ENCODE results near the gene C1orf105.

C1orf105 gene

DNA sequence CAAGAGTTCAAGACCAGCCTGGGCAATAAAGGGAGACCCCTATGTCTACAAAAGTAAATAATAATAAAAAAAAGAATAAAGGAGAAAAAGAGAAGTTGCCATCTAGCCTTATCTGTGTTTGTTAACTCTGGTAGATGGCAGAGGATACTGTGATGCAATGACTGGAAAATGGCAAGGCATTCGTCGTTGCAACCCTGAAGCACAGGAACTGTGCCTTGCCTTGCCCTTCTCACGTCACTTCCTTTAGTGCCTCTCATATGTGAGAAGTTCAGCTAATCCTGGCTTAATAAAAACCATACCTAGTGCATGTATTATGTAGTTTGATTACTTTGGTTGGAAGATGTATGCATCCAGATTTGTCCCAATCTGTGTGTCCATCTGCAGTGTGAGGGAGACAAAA is 49.2 kb downstream of the C1orf105 start:
- H4K20me1 ChIP-seq (ENCODE audit: insufficient read depth, low read length) = no peaks in the 10 kb centered on the region
- H3F3A ChIP-seq (ENCODE audit: insufficient read depth, low read length) = no peaks in the 10 kb centered on the region
- H3K79me2 ChIP-seq (ENCODE audit: low read length) = no peaks in the 10 kb centered on the region
- H3K27me3 ChIP-seq (replicated peaks; ENCODE audit: insufficient read depth, low read length) = no peaks in the 10 kb centered on the region
- TF ChIP-seq EZH2 (optimal IDR thresholded peaks at IDR 0.05; ENCODE audit: low read depth, low read length) (no peak), EZH2phosphoT487 (IDR thresholded peaks at IDR 0.05; ENCODE audit: low read length) (no peak)
- TF ChIP-seq, protein P1, sequence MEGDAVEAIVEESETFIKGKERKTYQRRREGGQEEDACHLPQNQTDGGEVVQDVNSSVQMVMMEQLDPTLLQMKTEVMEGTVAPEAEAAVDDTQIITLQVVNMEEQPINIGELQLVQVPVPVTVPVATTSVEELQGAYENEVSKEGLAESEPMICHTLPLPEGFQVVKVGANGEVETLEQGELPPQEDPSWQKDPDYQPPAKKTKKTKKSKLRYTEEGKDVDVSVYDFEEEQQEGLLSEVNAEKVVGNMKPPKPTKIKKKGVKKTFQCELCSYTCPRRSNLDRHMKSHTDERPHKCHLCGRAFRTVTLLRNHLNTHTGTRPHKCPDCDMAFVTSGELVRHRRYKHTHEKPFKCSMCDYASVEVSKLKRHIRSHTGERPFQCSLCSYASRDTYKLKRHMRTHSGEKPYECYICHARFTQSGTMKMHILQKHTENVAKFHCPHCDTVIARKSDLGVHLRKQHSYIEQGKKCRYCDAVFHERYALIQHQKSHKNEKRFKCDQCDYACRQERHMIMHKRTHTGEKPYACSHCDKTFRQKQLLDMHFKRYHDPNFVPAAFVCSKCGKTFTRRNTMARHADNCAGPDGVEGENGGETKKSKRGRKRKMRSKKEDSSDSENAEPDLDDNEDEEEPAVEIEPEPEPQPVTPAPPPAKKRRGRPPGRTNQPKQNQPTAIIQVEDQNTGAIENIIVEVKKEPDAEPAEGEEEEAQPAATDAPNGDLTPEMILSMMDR (IDR thresholded peaks at IDR 0.05; ENCODE audit: low read length) = no peak
- H3K27ac ChIP-seq (ENCODE audit: low read length) = no peak overlapping the region
- no peak overlapping the region for H3K4me3 ChIP-seq (ENCODE audit: low read length)
- no peak overlapping the region for H3K4me2 ChIP-seq (ENCODE audit: low read depth, low read length)
- no peak for DNase-seq
- no peaks in the 10 kb centered on the region for H3K9me2 ChIP-seq (replicated peaks; ENCODE audit: insufficient read depth, low read length)
- H2AFZ ChIP-seq (ENCODE audit: low read length) = no peak overlapping the region
- no peaks in the 10 kb centered on the region for H3K9me3 ChIP-seq (replicated peaks; ENCODE audit: insufficient read depth, low read length)
- no peak overlapping the region for H3K9ac ChIP-seq (ENCODE audit: low read length)
- no peaks in the 10 kb centered on the region for H3K4me1 ChIP-seq (ENCODE audit: low read length)
- H3K36me3 ChIP-seq (replicated peaks; ENCODE audit: insufficient read depth, low read length) = no peaks in the 10 kb centered on the region

DNA sequence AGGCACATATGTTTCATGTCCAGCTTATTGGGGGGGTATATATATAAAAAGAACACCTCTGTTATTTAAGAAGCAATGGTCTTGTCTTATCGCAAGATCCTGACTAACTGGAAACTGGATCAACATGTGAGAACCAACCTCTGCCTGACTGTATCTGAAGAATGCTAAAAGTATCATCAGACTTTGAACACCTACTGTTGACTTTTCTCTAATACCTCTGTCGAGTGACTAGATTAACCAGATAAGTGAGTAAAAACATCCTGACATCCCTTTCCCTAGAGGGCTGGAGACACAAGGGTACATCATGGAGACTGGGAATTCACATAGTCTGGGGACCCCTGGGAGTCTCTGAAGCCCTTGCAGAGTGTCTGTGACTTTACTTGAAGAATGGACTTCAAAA is 49.7 kb downstream of the C1orf105 start:
- TF ChIP-seq EZH2 (optimal IDR thresholded peaks at IDR 0.05; ENCODE audit: low read depth, low read length) (no peak), EZH2phosphoT487 (IDR thresholded peaks at IDR 0.05; ENCODE audit: low read length) (no peak)
- TF ChIP-seq, protein P1 (IDR thresholded peaks at IDR 0.05; ENCODE audit: low read length) = no peak
- Histone ChIP-seq H3K27ac (ENCODE audit: low read length) (no peak overlapping the region), H3K9ac (ENCODE audit: low read length) (no peak overlapping the region), H3K27me3 (replicated peaks; ENCODE audit: insufficient read depth, low read length) (no peaks in the 10 kb centered on the region), H3K79me2 (ENCODE audit: low read length) (no peaks in the 10 kb centered on the region), H3K4me2 (ENCODE audit: low read depth, low read length) (no peak overlapping the region), H3F3A (ENCODE audit: insufficient read depth, low read length) (no peaks in the 10 kb centered on the region), H3K4me1 (ENCODE audit: low read length) (no peaks in the 10 kb centered on the region), H3K9me3 (replicated peaks; ENCODE audit: insufficient read depth, low read length) (no peaks in the 10 kb centered on the region), H3K9me2 (replicated peaks; ENCODE audit: insufficient read depth, low read length) (no peaks in the 10 kb centered on the region), H4K20me1 (ENCODE audit: insufficient read depth, low read length) (no peaks in the 10 kb centered on the region), H3K36me3 (replicated peaks; ENCODE audit: insufficient read depth, low read length) (no peaks in the 10 kb centered on the region), H2AFZ (ENCODE audit: low read length) (no peak overlapping the region), H3K4me3 (ENCODE audit: low read length) (no peak overlapping the region)
- DNase-seq = no peak

DNA sequence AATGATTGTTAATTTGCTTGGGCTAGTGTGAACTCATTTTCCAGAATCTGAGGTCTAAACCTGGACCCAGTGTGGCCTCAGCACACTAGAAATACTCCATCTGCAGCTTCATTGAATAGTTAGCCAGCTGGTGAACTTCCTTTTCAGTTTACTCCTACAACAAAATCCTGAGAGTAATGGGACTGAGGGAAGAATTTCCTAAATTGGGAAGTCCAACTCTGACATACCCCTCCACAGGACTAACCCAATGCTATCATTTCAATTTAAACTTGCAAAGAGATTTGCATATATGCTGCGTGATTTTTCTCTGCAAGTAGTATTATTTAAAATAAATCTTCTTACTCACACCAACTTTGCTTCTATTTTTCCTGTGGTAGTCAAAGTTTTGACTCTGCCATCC is 51.2 kb downstream of the C1orf105 start:
- H2AFZ ChIP-seq (ENCODE audit: low read length) = no peak overlapping the region
- TF ChIP-seq EZH2 (optimal IDR thresholded peaks at IDR 0.05; ENCODE audit: low read depth, low read length) = no peak
- TF ChIP-seq EZH2phosphoT487 (IDR thresholded peaks at IDR 0.05; ENCODE audit: low read length) = no peak
- TF ChIP-seq, protein P1 (IDR thresholded peaks at IDR 0.05; ENCODE audit: low read length) = no peak
- H3K4me1 ChIP-seq (ENCODE audit: low read length) = no peaks in the 10 kb centered on the region
- no peaks in the 10 kb centered on the region for H3K9me3 ChIP-seq (replicated peaks; ENCODE audit: insufficient read depth, low read length)
- H3K36me3 ChIP-seq (replicated peaks; ENCODE audit: insufficient read depth, low read length) = no peaks in the 10 kb centered on the region
- no peak for DNase-seq
- H3K9ac ChIP-seq (ENCODE audit: low read length) = no peak overlapping the region
- H3F3A ChIP-seq (ENCODE audit: insufficient read depth, low read length) = no peaks in the 10 kb centered on the region
- H3K4me3 ChIP-seq (ENCODE audit: low read length) = no peak overlapping the region
- no peak overlapping the region for H3K4me2 ChIP-seq (ENCODE audit: low read depth, low read length)
- no peaks in the 10 kb centered on the region for H3K9me2 ChIP-seq (replicated peaks; ENCODE audit: insufficient read depth, low read length)
- no peak overlapping the region for H3K27ac ChIP-seq (ENCODE audit: low read length)
- no peaks in the 10 kb centered on the region for H3K79me2 ChIP-seq (ENCODE audit: low read length)
- no peaks in the 10 kb centered on the region for H4K20me1 ChIP-seq (ENCODE audit: insufficient read depth, low read length)
- no peaks in the 10 kb centered on the region for H3K27me3 ChIP-seq (replicated peaks; ENCODE audit: insufficient read depth, low read length)

Data from MM.1S (cell line).